Measurements from ENCODE around the gene SGPP1. TPM values are rescaled to one million over a fixed set of nuclear protein-coding genes. Genes with fewer than 3 reads are reported as not detected.
"Not testable (repeated sequence)": the region's sequence is repeated elsewhere in the genome, so short reads cannot be mapped to it uniquely, and the experiment has no call there.

The SGPP1 gene
- total RNA-seq, 1 experiment from 2014 or later = 19.3 TPM

DNA sequence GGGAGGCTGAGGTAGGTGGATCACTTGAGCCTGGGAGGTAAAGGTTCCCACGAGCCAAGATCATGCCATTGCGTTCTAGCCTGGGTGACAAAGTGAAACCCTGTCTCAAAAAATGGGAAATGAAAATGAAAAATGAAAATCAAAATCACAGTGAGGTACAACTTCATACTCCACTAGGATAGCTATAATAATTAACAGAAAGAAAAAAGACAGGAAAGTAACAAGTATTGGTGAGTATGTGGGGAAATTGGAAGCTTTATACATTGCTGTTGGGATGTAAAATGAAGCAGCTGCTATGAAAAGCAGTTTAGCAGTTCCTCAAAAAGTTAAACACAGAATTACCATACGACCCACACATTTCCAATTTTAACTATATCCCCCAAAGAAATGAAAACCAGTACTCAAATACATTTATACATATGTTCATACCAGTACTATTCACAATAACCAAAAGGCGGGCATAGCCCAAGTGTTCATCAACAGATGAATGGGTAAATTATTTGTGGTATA, 22.2 kb downstream of the SGPP1 start:
- ChIA-PET POLR2A (ENCODE audit: unreplicated experiment) (no interaction called here), CTCF (no interaction called here)
- no peak overlapping the region for H3K27ac ChIP-seq (ENCODE audit: low read length)
- no peaks in the 10 kb centered on the region for H4K20me1 ChIP-seq (ENCODE audit: low read length)
- no peaks in the 10 kb centered on the region for H3K36me3 ChIP-seq (ENCODE audit: low read depth, low read length)
- peaks cover 3% of the 10 kb centered on the region; the same call in 1 of the 2 replicates for H3K79me2 ChIP-seq (ENCODE audit: low read length)
- no peak overlapping the region for H3K9ac ChIP-seq (ENCODE audit: low read length)
- H3K4me1 ChIP-seq (ENCODE audit: insufficient read depth, low read length) = no peaks in the 10 kb centered on the region
- H3K27me3 ChIP-seq (ENCODE audit: low read length) = no peaks in the 10 kb centered on the region
- no TSS peak for BruUV-seq (replicated peaks)
- TF ChIP-seq EZH2 (IDR thresholded peaks at IDR 0.05; ENCODE audit: low read length, unreplicated experiment) (no peak), EZH2phosphoT487 (IDR thresholded peaks at IDR 0.05; ENCODE audit: borderline replicate concordance, low read length) (no peak)
- TF ChIP-seq, protein P1, sequence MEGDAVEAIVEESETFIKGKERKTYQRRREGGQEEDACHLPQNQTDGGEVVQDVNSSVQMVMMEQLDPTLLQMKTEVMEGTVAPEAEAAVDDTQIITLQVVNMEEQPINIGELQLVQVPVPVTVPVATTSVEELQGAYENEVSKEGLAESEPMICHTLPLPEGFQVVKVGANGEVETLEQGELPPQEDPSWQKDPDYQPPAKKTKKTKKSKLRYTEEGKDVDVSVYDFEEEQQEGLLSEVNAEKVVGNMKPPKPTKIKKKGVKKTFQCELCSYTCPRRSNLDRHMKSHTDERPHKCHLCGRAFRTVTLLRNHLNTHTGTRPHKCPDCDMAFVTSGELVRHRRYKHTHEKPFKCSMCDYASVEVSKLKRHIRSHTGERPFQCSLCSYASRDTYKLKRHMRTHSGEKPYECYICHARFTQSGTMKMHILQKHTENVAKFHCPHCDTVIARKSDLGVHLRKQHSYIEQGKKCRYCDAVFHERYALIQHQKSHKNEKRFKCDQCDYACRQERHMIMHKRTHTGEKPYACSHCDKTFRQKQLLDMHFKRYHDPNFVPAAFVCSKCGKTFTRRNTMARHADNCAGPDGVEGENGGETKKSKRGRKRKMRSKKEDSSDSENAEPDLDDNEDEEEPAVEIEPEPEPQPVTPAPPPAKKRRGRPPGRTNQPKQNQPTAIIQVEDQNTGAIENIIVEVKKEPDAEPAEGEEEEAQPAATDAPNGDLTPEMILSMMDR (conservative IDR thresholded peaks at IDR 0.05; ENCODE audit: low read depth, low read length) = no peak
- H3K4me2 ChIP-seq (ENCODE audit: low read length) = no peak overlapping the region
- no peak overlapping the region for H3K4me3 ChIP-seq (ENCODE audit: low read length)
- H3K9me3 ChIP-seq (ENCODE audit: low read length) = no peaks in the 10 kb centered on the region
- H3K9me2 ChIP-seq (replicated peaks; ENCODE audit: low read length) = no peaks in the 10 kb centered on the region
- intact Hi-C loops (cut with micrococcal nuclease) = no loop called here
- H3F3A ChIP-seq (ENCODE audit: low read length, unreplicated experiment) = no peaks in the 10 kb centered on the region
- no peak for ATAC-seq
- H2AFZ ChIP-seq (ENCODE audit: low read length) = no peak overlapping the region
- DNase-seq = no peak

DNA sequence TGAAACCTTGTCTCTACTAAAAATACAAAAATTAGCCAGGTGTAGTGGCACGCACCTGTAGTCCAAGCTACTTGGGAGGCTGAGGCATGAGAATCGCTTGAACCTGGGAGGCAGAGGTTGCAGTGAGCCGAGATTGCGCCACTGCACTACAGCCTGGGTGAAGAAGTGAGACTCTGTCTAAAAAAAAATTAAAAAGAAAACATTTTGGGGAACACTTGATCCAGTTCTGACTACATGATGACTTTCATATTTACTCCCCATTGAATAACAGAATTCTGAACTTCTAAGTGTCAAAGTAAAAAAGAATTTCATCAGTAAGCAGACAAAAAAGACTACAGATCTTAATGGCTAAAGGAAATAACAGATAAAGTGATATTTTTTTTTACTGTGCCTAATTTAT, 25.3 kb downstream of the SGPP1 start:
- H3K4me3 ChIP-seq (ENCODE audit: low read length); H3K79me2 ChIP-seq (ENCODE audit: low read length); H4K20me1 ChIP-seq (ENCODE audit: low read length); H2AFZ ChIP-seq (ENCODE audit: low read length); intact Hi-C loops (cut with micrococcal nuclease); H3K27me3 ChIP-seq (ENCODE audit: low read length); ATAC-seq; H3K9ac ChIP-seq (ENCODE audit: low read length); BruUV-seq (replicated peaks); DNase-seq; H3F3A ChIP-seq (ENCODE audit: low read length, unreplicated experiment); H3K27ac ChIP-seq (ENCODE audit: low read length); H3K4me2 ChIP-seq (ENCODE audit: low read length); H3K4me1 ChIP-seq (ENCODE audit: insufficient read depth, low read length); H3K9me2 ChIP-seq (replicated peaks; ENCODE audit: low read length); CTCF ChIA-PET; H3K36me3 ChIP-seq (ENCODE audit: low read depth, low read length); H3K9me3 ChIP-seq (ENCODE audit: low read length): not testable (repeated sequence)
- POLR2A ChIA-PET (ENCODE audit: unreplicated experiment) = interaction anchor here (0.6 kb wide), 1 partner anchor 22 kb away, joined by 10 read pairs; no protein-coding TSS in a partner anchor

DNA sequence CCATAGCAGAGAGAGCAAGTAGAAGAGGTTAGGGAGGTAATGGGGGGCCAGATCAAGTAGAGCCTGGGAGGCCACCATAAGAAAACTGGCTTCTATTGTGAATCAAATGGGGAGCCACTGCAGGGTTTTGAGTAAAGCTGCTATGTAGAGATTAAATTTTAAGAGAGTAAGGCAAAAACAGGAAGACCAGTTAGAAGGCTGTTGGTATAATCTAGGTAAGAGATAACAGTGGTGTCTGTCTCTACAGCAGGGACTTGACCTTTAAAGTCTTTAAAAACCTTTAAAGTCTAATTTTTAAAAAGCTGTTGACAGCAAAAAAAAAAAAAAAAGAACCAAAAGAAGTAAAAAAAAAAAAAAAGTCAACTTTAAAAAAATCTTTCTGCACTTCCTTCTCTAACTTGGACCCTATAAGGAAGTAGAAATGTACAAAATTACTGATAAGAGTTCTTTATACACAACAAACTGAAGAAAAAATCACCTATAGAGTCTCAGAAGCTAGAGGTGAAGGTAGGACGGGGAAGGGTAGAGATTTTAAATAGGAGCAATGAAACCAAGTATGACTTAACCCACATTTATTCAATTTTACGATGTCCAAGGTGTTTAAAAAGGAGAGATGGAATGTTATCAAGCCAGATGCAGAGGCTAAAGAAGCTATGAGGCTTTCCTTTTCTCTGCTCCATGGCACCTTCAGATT, 26.1 kb downstream of the SGPP1 start:
- Histone ChIP-seq H3K36me3 (ENCODE audit: low read depth, low read length) (no peaks in the 10 kb centered on the region), H3K9me2 (replicated peaks; ENCODE audit: low read length) (no peaks in the 10 kb centered on the region), H3K79me2 (ENCODE audit: low read length) (no peaks in the 10 kb centered on the region), H3K4me1 (ENCODE audit: insufficient read depth, low read length) (no peaks in the 10 kb centered on the region), H3K9ac (ENCODE audit: low read length) (no peak overlapping the region), H3F3A (ENCODE audit: low read length, unreplicated experiment) (no peaks in the 10 kb centered on the region), H3K4me3 (ENCODE audit: low read length) (no peak overlapping the region), H4K20me1 (ENCODE audit: low read length) (no peaks in the 10 kb centered on the region), H3K4me2 (ENCODE audit: low read length) (no peak overlapping the region), H3K27ac (ENCODE audit: low read length) (no peak overlapping the region), H3K27me3 (ENCODE audit: low read length) (no peaks in the 10 kb centered on the region), H3K9me3 (ENCODE audit: low read length) (no peaks in the 10 kb centered on the region), H2AFZ (ENCODE audit: low read length) (no peak overlapping the region)
- ChIA-PET POLR2A (ENCODE audit: unreplicated experiment) (no interaction called here), CTCF (no interaction called here)
- intact Hi-C loops (cut with micrococcal nuclease) = no loop called here
- DNase-seq = no peak
- TF ChIP-seq EZH2 (IDR thresholded peaks at IDR 0.05; ENCODE audit: low read length, unreplicated experiment) (no peak), EZH2phosphoT487 (IDR thresholded peaks at IDR 0.05; ENCODE audit: borderline replicate concordance, low read length) (no peak)
- TF ChIP-seq, protein P1 (conservative IDR thresholded peaks at IDR 0.05; ENCODE audit: low read depth, low read length) = no peak
- no TSS peak for BruUV-seq (replicated peaks)
- no peak for ATAC-seq
